Superior temporal gyrus (tissue), 1 donor: Measurements from ENCODE around the gene POLR2J3.
"Not testable (repeated sequence)": the region's sequence is repeated elsewhere in the genome, so short reads cannot be mapped to it uniquely, and the experiment has no call there.

ENCODE experiments used
- DNase-seq: peaks from one replicate; pipeline ENCODE4 v3.0.0-alpha.2; 2016; ENCODE audit errors: extremely low spot score

Gene POLR2J3

DNA sequence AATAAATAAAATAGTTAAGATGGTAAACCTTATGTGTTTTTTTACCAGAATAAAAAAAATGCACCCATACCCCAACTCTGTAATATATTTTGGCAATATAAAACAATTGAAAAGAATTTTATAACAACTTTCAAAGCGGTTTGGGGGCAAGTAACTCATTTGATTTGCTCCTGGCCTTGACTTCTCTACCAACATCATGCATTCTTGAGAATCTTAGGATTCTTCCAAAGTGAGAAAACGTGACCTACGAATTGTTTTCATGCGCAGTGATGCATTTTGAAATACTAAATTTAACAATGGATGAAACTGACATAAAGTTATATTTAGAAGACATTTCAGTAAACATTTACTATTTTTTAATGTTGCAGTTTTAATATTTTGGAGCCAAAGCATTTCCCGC is 51.6 kb downstream of the POLR2J3 start:
- DNase-seq, result not testable (repeated sequence)

DNA sequence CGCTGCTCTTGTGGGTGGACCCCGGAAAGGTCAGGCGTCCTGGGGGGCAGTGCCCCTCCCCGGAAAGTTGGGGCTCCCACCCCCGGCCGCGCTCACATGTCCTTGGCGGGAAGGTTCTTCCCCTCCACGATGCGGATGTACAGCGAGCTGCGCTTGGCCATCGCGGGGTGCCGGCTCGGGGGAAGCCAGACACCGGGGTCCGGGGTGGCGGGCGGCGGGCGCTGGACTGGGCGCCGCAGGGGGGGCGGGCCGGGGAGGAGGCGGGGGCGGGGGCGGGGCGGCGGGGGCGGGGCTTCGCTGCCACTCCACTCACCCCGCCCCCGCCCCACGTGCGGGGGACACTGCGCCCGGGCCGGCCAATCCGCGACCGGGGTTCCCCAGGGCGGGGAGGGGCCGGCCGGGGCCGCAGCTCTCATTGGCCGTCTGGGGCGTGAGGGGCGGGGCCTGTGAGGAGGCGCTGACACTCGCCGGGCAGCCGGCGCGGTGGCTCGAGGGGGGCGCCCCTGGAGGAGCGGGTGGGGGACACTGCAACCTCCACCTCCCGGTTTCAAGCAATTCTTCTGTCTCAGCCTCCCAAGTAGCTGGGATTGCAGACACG is 54.7 kb downstream of the POLR2J3 start, which contains the start of gene RASA4B:
RASA4B (minus strand) TSS at position 228 of the 598 bp plus-strand sequence; CDS start at position 161, 67 bp downstream.
- not testable (repeated sequence) for DNase-seq
